ENCODE results near the gene KLHL40. TPM values are rescaled to one million over a fixed set of nuclear protein-coding genes. Genes with fewer than 3 reads are reported as not detected.

Gene KLHL40
- total and polyA plus RNA-seq, 2 donors (not counting 1 experiment from before 2014, with no cell fraction given), result not detected

DNA sequence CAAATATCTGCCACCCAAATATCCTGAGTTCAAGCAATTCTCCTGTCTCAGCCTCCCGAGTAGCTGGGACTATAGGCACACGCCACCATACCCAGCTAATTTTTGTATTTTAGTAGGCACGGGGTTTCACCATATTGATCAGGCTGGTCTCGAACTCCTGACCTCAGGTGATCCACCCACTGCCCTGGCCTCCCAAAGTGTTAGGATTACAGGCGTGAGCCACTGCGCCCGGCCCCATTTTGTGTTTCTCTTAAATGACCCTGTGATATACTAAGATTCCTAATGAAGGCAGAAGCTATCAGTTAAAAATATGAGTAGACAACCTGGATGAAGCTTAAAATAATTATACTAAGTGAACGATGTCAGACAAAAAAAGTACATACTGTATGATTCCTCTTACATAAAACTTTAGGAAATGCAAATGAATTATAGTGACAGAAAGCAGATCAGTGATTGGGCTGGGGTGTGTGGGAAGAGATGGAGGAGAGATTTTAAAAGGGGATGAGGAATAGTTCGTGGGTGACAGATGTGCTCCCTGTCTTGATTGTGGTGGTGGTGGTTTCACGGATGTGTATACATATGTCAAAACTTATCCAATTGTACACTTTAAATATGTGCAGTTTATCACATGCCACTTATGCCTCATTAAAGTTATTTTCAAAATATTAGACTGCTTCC, 3.8 kb upstream of the KLHL40 start:
- 88% methylated on average over 7 of the region's 10 CpGs for WGBS (ENCODE audit: insufficient coverage)
- no peak for TF ChIP-seq CTCF (IDR thresholded peaks at IDR 0.05)
- TF ChIP-seq EZH2 (IDR thresholded peaks at IDR 0.05; ENCODE audit: borderline replicate concordance, insufficient read depth, low read depth, low read length, poor library complexity, severe bottlenecking), result no peak
- Histone ChIP-seq H3K4me3 (ENCODE audit: control extremely low read depth in 1 of 5, extremely low read depth in 1 of 5, insufficient read depth in 1 of 5, low read depth in 2 of 5, low read length in 4 of 5) (no peak overlapping the region), H3K36me3 (replicated peaks in 1 of 2; ENCODE audit: control extremely low read depth in 1 of 2, control insufficient read depth in 1 of 2, extremely low read depth in 1 of 2, insufficient read depth in 2 of 2, low read length in 1 of 2) (no peaks in the 10 kb centered on the region), H3K9me3 (ENCODE audit: control extremely low read depth in 1 of 3, control insufficient read depth in 2 of 3, insufficient read depth in 1 of 3, low read length in 2 of 3) (peaks cover 2 to 12% (median 3%) of the 10 kb centered on the region in 3 donors), H3K4me1 (ENCODE audit: control insufficient read depth in 2 of 2, insufficient read depth in 2 of 2, low read length in 2 of 2) (no peaks in the 10 kb centered on the region), H4K20me1 (ENCODE audit: control insufficient read depth, insufficient read depth, low read length, poor library complexity, severe bottlenecking) (no peaks in the 10 kb centered on the region), H3K27ac (ENCODE audit: low read length in 2 of 2) (no peak overlapping the region), H3K27me3 (replicated peaks in 1 of 4; ENCODE audit: control extremely low read depth in 1 of 4, control insufficient read depth in 3 of 4, insufficient read depth in 4 of 4, low read length in 3 of 4) (peaks cover 0 to 19% (median 0%) of the 10 kb centered on the region in 4 experiments), H3K9ac (ENCODE audit: low read length) (no peak overlapping the region), H3K79me2 (ENCODE audit: control insufficient read depth, insufficient read depth, low read length) (no peaks in the 10 kb centered on the region), H3K4me2 (replicated peaks; ENCODE audit: low read depth, low read length, poor library complexity, severe bottlenecking) (no peak overlapping the region), H2AFZ (ENCODE audit: insufficient read depth, low read depth, low read length, poor library complexity, severe bottlenecking) (no peak overlapping the region)
- Mint-ChIP-seq H3K9me3 (ENCODE audit: insufficient read depth) (peaks cover 6% of the 10 kb centered on the region), H3K4me3 (no peak overlapping the region), H3K27me3 (peaks cover 41% of the 10 kb centered on the region), H3K4me1 (peaks cover 2% of the 10 kb centered on the region), H3K27ac (no peak overlapping the region)
- ChIA-PET POLR2A (no interaction called here), CTCF (no interaction called here)
- intact Hi-C loops (cut with micrococcal nuclease), result no loop called here
- ATAC-seq (ENCODE audit: low read depth), result no peak
- no peak for DNase-seq

DNA sequence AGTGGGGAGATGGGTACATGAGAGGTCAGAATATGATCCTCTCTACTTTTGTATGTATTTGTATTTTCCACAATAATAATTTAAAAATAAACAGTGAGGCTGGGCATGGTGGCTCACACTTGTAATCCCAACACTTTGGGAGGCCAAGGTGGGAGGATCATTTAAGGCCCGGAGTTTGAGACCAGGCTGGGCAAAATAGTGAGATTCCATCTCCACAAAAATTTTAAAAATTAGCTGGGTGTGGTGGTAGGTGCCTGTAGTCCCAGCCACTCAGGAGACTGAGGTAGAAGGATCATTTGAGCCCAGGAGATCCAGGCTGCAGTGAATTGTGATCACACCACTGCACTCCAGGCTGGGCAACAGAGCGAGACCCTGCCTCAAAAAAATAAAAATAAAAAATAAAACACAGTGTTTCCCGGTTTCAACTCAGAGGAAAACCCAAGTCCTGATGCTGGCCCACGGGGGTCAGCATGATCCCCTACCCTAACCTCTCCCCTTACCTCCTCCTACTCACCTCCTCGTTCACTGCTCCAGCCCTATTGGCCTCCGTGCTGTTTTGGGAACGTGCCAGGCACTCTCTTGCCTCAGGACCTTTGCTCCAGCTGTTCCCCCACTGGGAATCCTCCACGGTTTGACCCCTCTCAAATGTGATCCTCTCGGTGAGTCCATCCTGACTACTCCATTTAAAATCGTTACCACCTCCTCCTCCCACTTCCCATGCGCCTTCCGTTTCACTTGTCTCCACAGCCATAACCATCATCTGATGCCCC, 2.9 kb upstream of the KLHL40 start:
- Mint-ChIP-seq H3K4me1 (peaks cover 2% of the 10 kb centered on the region), H3K27ac (no peak overlapping the region)
- WGBS (ENCODE audit: insufficient coverage), result 74% methylated on average over 9 of the region's 12 CpGs

More for the DNA sequence above, 2.9 kb upstream of the KLHL40 start:
- ChIA-PET CTCF (no interaction called here), POLR2A (no interaction called here)
- no peaks in the 10 kb centered on the region for H3K79me2 ChIP-seq (ENCODE audit: control insufficient read depth, insufficient read depth, low read length)
- intact Hi-C loops (cut with micrococcal nuclease), result no loop called here
- peaks cover 48% of the 10 kb centered on the region for H3K27me3 Mint-ChIP-seq
- peaks cover 6% of the 10 kb centered on the region for H3K9me3 Mint-ChIP-seq (ENCODE audit: insufficient read depth)
- no peak overlapping the region for H3K4me3 Mint-ChIP-seq
- no peaks in the 10 kb centered on the region for H3K36me3 ChIP-seq (replicated peaks in 1 of 2; ENCODE audit: control extremely low read depth in 1 of 2, control insufficient read depth in 1 of 2, extremely low read depth in 1 of 2, insufficient read depth in 2 of 2, low read length in 1 of 2)
- H3K27me3 ChIP-seq (replicated peaks in 1 of 4; ENCODE audit: control extremely low read depth in 1 of 4, control insufficient read depth in 3 of 4, insufficient read depth in 4 of 4, low read length in 3 of 4), result peaks cover 0 to 27% (median 0%) of the 10 kb centered on the region in 4 experiments
- no peak for TF ChIP-seq EZH2 (IDR thresholded peaks at IDR 0.05; ENCODE audit: borderline replicate concordance, insufficient read depth, low read depth, low read length, poor library complexity, severe bottlenecking)
- no peak for TF ChIP-seq CTCF (IDR thresholded peaks at IDR 0.05)
- H3K9ac ChIP-seq (ENCODE audit: low read length), result no peak overlapping the region
- peaks cover 2 to 8% (median 3%) of the 10 kb centered on the region in 3 donors for H3K9me3 ChIP-seq (ENCODE audit: control extremely low read depth in 1 of 3, control insufficient read depth in 2 of 3, insufficient read depth in 1 of 3, low read length in 2 of 3)
- ATAC-seq (ENCODE audit: low read depth) (no peak), DNase-seq (no peak)
- H3K4me3 ChIP-seq (ENCODE audit: control extremely low read depth in 1 of 5, extremely low read depth in 1 of 5, insufficient read depth in 1 of 5, low read depth in 2 of 5, low read length in 4 of 5), result no peak overlapping the region
- no peaks in the 10 kb centered on the region for H3K4me1 ChIP-seq (ENCODE audit: control insufficient read depth in 2 of 2, insufficient read depth in 2 of 2, low read length in 2 of 2)
- no peak overlapping the region for H2AFZ ChIP-seq (ENCODE audit: insufficient read depth, low read depth, low read length, poor library complexity, severe bottlenecking)
- H4K20me1 ChIP-seq (ENCODE audit: control insufficient read depth, insufficient read depth, low read length, poor library complexity, severe bottlenecking), result no peaks in the 10 kb centered on the region
- no peak overlapping the region for H3K27ac ChIP-seq (ENCODE audit: low read length in 2 of 2)
- no peak overlapping the region for H3K4me2 ChIP-seq (replicated peaks; ENCODE audit: low read depth, low read length, poor library complexity, severe bottlenecking)

All from B cell (primary cell).